CD14-positive monocyte (primary cell): ENCODE results near the gene ASTN2. TPM values are rescaled to one million over a fixed set of nuclear protein-coding genes. Genes with fewer than 3 reads are reported as not detected.

ENCODE experiments used
- DNase-seq, 3 donors: peaks; one replicate each; pipeline ENCODE4 v3.0.0-alpha.2; 2011 to 2022
- H2AFZ ChIP-seq: 2 replicates; pipeline ENCODE4 v1.6.0; 2012; ENCODE audit warnings: mild to moderate bottlenecking, low read depth, low read length, inconsistent platforms; ENCODE audit not compliant: insufficient read depth, poor library complexity, severe bottlenecking
- H3K27ac ChIP-seq, 2 donors: 1 replicate in 1 of 2; 2 replicates in 1 of 2; pipeline ENCODE4 v1.5.1; 2012 to 2013; ENCODE audit warnings: low read length in 2 of 2, control low read depth in 1 of 2, inconsistent platforms in 1 of 2, low read depth in 1 of 2, mild to moderate bottlenecking in 1 of 2
- H3K27me3 ChIP-seq, 2 donors: one replicate each; pipeline versions ENCODE4 v1.6.0 to v1.6.1; 2011 to 2013; ENCODE audit warnings: low read length in 2 of 2; ENCODE audit not compliant: control insufficient read depth in 2 of 2, insufficient read depth in 2 of 2
- H3K36me3 ChIP-seq, 2 donors: replicated peaks in 1 of 2; 1 replicate in 1 of 2; 2 replicates in 1 of 2; pipeline versions ENCODE4 v1.5.1 to v1.6.1; 2012 to 2013; ENCODE audit warnings: low read length in 2 of 2, control low read depth in 1 of 2, inconsistent platforms in 1 of 2, mild to moderate bottlenecking in 1 of 2; ENCODE audit not compliant: insufficient read depth in 2 of 2, control insufficient read depth in 1 of 2
- H3K4me1 ChIP-seq, 2 donors: 1 replicate in 1 of 2; 2 replicates in 1 of 2; pipeline versions ENCODE4 v1.5.1 to v1.6.1; 2012 to 2013; ENCODE audit warnings: low read length in 2 of 2, control low read depth in 1 of 2, inconsistent platforms in 1 of 2, mild to moderate bottlenecking in 1 of 2, moderate library complexity in 1 of 2; ENCODE audit not compliant: insufficient read depth in 2 of 2, control insufficient read depth in 1 of 2
- H3K4me2 ChIP-seq: replicated peaks from 2 replicates; pipeline ENCODE3; 2012; ENCODE audit warnings: low read length, moderate library complexity, mild to moderate bottlenecking; ENCODE audit not compliant: poor library complexity, severe bottlenecking; ENCODE audit errors: extremely low read depth
- H3K4me3 ChIP-seq, 3 experiments: fragments of 200-600 bp in 1 of 3; sonication (generic) in 1 of 3; replicated peaks in 1 of 3; 1 replicate in 2 of 3; 2 replicates in 1 of 3; pipeline ENCODE4 v1.5.1; 2011 to 2013; ENCODE audit warnings: low read length in 3 of 3, mild to moderate bottlenecking in 3 of 3, control low read depth in 2 of 3, low read depth in 2 of 3, inconsistent platforms in 1 of 3, moderate library complexity in 1 of 3
- H3K79me2 ChIP-seq: 2 replicates; pipeline ENCODE4 v1.6.0; 2012; ENCODE audit warnings: mild to moderate bottlenecking, control low read depth, inconsistent platforms, low read length, moderate library complexity; ENCODE audit not compliant: insufficient read depth
- H3K9ac ChIP-seq: 2 replicates; pipeline ENCODE4 v1.6.0; 2017; ENCODE audit warnings: low read length, mild to moderate bottlenecking; ENCODE audit not compliant: insufficient read depth, poor library complexity, severe bottlenecking
- H3K9me3 ChIP-seq, 2 donors: replicated peaks in 1 of 2; 1 replicate in 1 of 2; 2 replicates in 1 of 2; pipeline versions ENCODE4 v1.5.1 to v1.6.1; 2012 to 2013; ENCODE audit warnings: low read length in 2 of 2, control low read depth in 1 of 2; ENCODE audit not compliant: control insufficient read depth in 1 of 2, insufficient read depth in 1 of 2
- H4K20me1 ChIP-seq: 2 replicates; pipeline ENCODE4 v1.6.0; 2012; ENCODE audit warnings: mild to moderate bottlenecking, low read length, control low read depth, moderate library complexity; ENCODE audit not compliant: insufficient read depth
- H3K27ac Mint-ChIP-seq, 7 donors: one replicate each; pipeline ENCODE4 v1.8.0; 2020; ENCODE audit warnings: mild to moderate bottlenecking in 7 of 7, mixed read lengths in 7 of 7, moderate library complexity in 6 of 7, inconsistent platforms in 2 of 7
- H3K27me3 Mint-ChIP-seq, 3 donors: one replicate each; pipeline ENCODE4 v1.8.0; 2021 to 2022; ENCODE audit warnings: low read depth in 3 of 3, mild to moderate bottlenecking in 3 of 3, mixed read lengths in 3 of 3, moderate library complexity in 3 of 3, inconsistent platforms in 1 of 3
- H3K36me3 Mint-ChIP-seq, 2 donors: one replicate each; pipeline ENCODE4 v1.8.0; 2020; ENCODE audit warnings: mixed read lengths in 2 of 2, inconsistent platforms in 1 of 2, mild to moderate bottlenecking in 1 of 2
- H3K4me1 Mint-ChIP-seq: one replicate; pipeline ENCODE4 v1.8.0; 2020; ENCODE audit warnings: mild to moderate bottlenecking, mixed read lengths
- H3K4me3 Mint-ChIP-seq, 2 donors: one replicate each; pipeline ENCODE4 v1.8.0; 2020; ENCODE audit warnings: mild to moderate bottlenecking in 2 of 2, mixed read lengths in 2 of 2, moderate library complexity in 1 of 2
- H3K9me3 Mint-ChIP-seq, 7 donors: one replicate each; pipeline ENCODE4 v1.8.0; 2020 to 2022; ENCODE audit warnings: mixed read lengths in 7 of 7, mild to moderate bottlenecking in 6 of 7, moderate library complexity in 6 of 7, inconsistent platforms in 2 of 7
- CTCF ChIP-seq: fragments of 200-600 bp; IDR thresholded peaks from one replicate; pipeline ENCODE4 v1.8.0; 2022; ENCODE audit warnings: antibody characterized with exemption, mild to moderate bottlenecking
- WGBS: methylation state at CpG from one replicate; pipeline ENCODE4 v1.1.5; 2013; ENCODE audit warnings: missing lambda C conversion rate; ENCODE audit not compliant: insufficient coverage; 5-methylcytosine and 5-hydroxymethylcytosine counted together
- intact Hi-C, 2 donors: fragments of 100-400 bp; cut with micrococcal nuclease; formaldehyde crosslinking; loops; one replicate each; pipeline versions ENCODE4 v1.15.0 to v1.15.1; 2023
- polyA plus RNA-seq, 3 donors: library from polyadenylated mRNA; depleted of rRNA in 1 of 3; unstranded in 2 of 3; stranded (reverse) in 1 of 3; fragments of 300-500 nt in 2 of 3; fragments of >200 nt in 1 of 3; fragmentation: Illumina TruSeq in 2 of 3; gene quantifications; 1 replicate in 2 of 3; 2 replicates in 1 of 3; pipeline ENCODE4 v1.2.3, GENCODE V29; 2012 to 2021

Gene ASTN2
- polyA plus RNA-seq, 3 donors: not detected

- no peaks in the 10 kb centered on the region for H3K79me2 ChIP-seq
- no peak overlapping the region for H3K9ac ChIP-seq
- no peak overlapping the region for H2AFZ ChIP-seq
- no peaks in the 10 kb centered on the region for H4K20me1 ChIP-seq
- no peaks in the 10 kb centered on the region for H3K36me3 Mint-ChIP-seq
- DNase-seq: no peak
- no peaks in the 10 kb centered on the region for H3K27me3 ChIP-seq
- TF ChIP-seq CTCF: no peak
- no peak overlapping the region for H3K27ac Mint-ChIP-seq
- peaks cover 0 to 2% (median 0%) of the 10 kb centered on the region in 7 donors for H3K9me3 Mint-ChIP-seq
- no peaks in the 10 kb centered on the region for H3K4me1 ChIP-seq
- H3K9me3 ChIP-seq: no peaks in the 10 kb centered on the region
- no peak overlapping the region for H3K4me3 Mint-ChIP-seq
- H3K27ac ChIP-seq: no peak overlapping the region
- no peak overlapping the region for H3K4me3 ChIP-seq
- no peaks in the 10 kb centered on the region for H3K4me1 Mint-ChIP-seq
- H3K4me2 ChIP-seq: no peak overlapping the region
- WGBS: 65% methylated on average over 4 of the region's 7 CpGs
- no peaks in the 10 kb centered on the region for H3K36me3 ChIP-seq
- intact Hi-C loops: no loop called here
- peaks cover 0 to 5% (median 1%) of the 10 kb centered on the region in 3 donors for H3K27me3 Mint-ChIP-seq
Measured at GRCh38 chr9:116812231-116813030, 602.4 kb downstream of the ASTN2 start.

- no peaks in the 10 kb centered on the region for H3K79me2 ChIP-seq
- no peak for DNase-seq
- intact Hi-C loops: no loop called here
- Mint-ChIP-seq H3K36me3 (no peaks in the 10 kb centered on the region), H3K27ac (no peak overlapping the region), H3K4me3 (no peak overlapping the region), H3K9me3 (no peaks in the 10 kb centered on the region), H3K27me3 (peaks cover 0 to 5% (median 0%) of the 10 kb centered on the region in 3 donors), H3K4me1 (no peaks in the 10 kb centered on the region)
- no peaks in the 10 kb centered on the region for H3K36me3 ChIP-seq
- WGBS: no CpG with 5 or more reads among the region's 5 CpGs
- no peak overlapping the region for H3K4me3 ChIP-seq
- H3K4me1 ChIP-seq: no peaks in the 10 kb centered on the region
- H2AFZ ChIP-seq: no peak overlapping the region
- no peak overlapping the region for H3K27ac ChIP-seq
- H4K20me1 ChIP-seq: no peaks in the 10 kb centered on the region
- no peak overlapping the region for H3K4me2 ChIP-seq
- no peak overlapping the region for H3K9ac ChIP-seq
- no peak for TF ChIP-seq CTCF
- H3K27me3 ChIP-seq: no peaks in the 10 kb centered on the region
- no peaks in the 10 kb centered on the region for H3K9me3 ChIP-seq
Measured at GRCh38 chr9:116809656-116810055, 605.2 kb downstream of the ASTN2 start.
